Left colon (tissue), 2 donors: Measurements from ENCODE around the gene PHLDB2. TPM values are rescaled to one million over a fixed set of nuclear protein-coding genes. Genes with fewer than 3 reads are reported as not detected.
"Not testable (repeated sequence)": the region's sequence is repeated elsewhere in the genome, so short reads cannot be mapped to it uniquely, and the experiment has no call there.

Experiments used
- ATAC-seq: fragments of 200-7000 bp; cut with Tn5 transposase; one replicate; pipeline ENCODE4 v1.9.1; 2020; ENCODE audit warnings: mild to moderate bottlenecking, moderate library complexity
- DNase-seq, 2 donors: peaks; one replicate each; pipeline ENCODE4 v3.0.0-alpha.2; 2020
- intact Hi-C, 2 donors: fragments of 100-400 bp; cut with DNase I in 1 of 2; cut with micrococcal nuclease in 1 of 2; formaldehyde crosslinking; loops; one replicate each; pipeline versions ENCODE4 v1.11.2 to v1.14.0; 2022; cut with DNase I, micrococcal nuclease
- long read RNA-seq: library from polyadenylated mRNA; unstranded; transcript quantifications from one replicate; pipeline ENCODE4 v2.0.0, GENCODE V29; 2021
- total RNA-seq, 2 donors: library from RNA; stranded (reverse); fragmentation: NEBNext Ultra II Directional; extraction: Animal tissue kit (Norgen Biotek cat#: 25700); gene quantifications; one replicate each; pipeline ENCODE4 v1.2.1, GENCODE V29; 2021
- donor health status: DM: no; HTN: no; CAD: no.
- donor health status: DM: yes; HTN: yes; CAD: no.

PHLDB2 gene
- total RNA-seq = 10 to 100 TPM in 1 of 2 donors, 1 to 10 TPM in 1; 8.3 to 28.7 TPM
- long read RNA-seq, partial matches to known transcripts = 2 of 3 reads
- long read RNA-seq, other reads (novel, unspliced or antisense) = 1 of 3 reads

GRCh38 chr3:111859061-111859973 is at the start of gene PHLDB2:
Gene PHLDB2, plus strand, starts transcription at chr3:111859265. Its CDS starts 24,813 bp downstream, at chr3:111884078.
- intact Hi-C loops = no loop called here
- DNase-seq (peak; percentile 51 to 66), ATAC-seq (peak; percentile 72)

- intact Hi-C loops = no loop called here
- no peak for DNase-seq
- no peak for ATAC-seq
These were observed 48.2 kb upstream of the PHLDB2 start for GRCh38 chr3:111810909-111811308.

GRCh38 chr3:111811811-111812210 is 47.3 kb upstream of the PHLDB2 start:
- ATAC-seq (no peak), DNase-seq (no peak)
- intact Hi-C loops = no loop called here

- intact Hi-C loops = no loop called here
- DNase-seq (no peak), ATAC-seq (no peak)
These were observed 46.4 kb upstream of the PHLDB2 start for GRCh38 chr3:111812701-111813100.

GRCh38 chr3:111813441-111813840 is 45.6 kb upstream of the PHLDB2 start:
- intact Hi-C loops = no loop called here

GRCh38 chr3:111813979-111814378 is 45.1 kb upstream of the PHLDB2 start:
- ATAC-seq = no peak
- intact Hi-C loops = no loop called here
- DNase-seq = no peak

More at GRCh38 chr3:111813441-111813840, 45.6 kb upstream of the PHLDB2 start:
- DNase-seq (no peak), ATAC-seq (no peak)

- ATAC-seq, intact Hi-C loops, DNase-seq: not testable (repeated sequence)
These were observed 42.3 kb upstream of the PHLDB2 start for GRCh38 chr3:111816771-111817170.

GRCh38 chr3:111819927-111820326 is 39.1 kb upstream of the PHLDB2 start:
- DNase-seq = no peak
- intact Hi-C loops = no loop called here
- no peak for ATAC-seq

GRCh38 chr3:111820651-111821050 is 38.4 kb upstream of the PHLDB2 start:
- no peak for DNase-seq
- ATAC-seq = no peak
- intact Hi-C loops = no loop called here

- DNase-seq (no peak), ATAC-seq (no peak)
- intact Hi-C loops = no loop called here
These were observed 37.2 kb upstream of the PHLDB2 start for GRCh38 chr3:111821891-111822290.

- intact Hi-C loops = no loop called here
- no peak for ATAC-seq
These were observed 36.3 kb upstream of the PHLDB2 start for GRCh38 chr3:111822804-111823203.

GRCh38 chr3:111823341-111823855 is 35.7 kb upstream of the PHLDB2 start:
- DNase-seq (no peak), ATAC-seq (no peak)
- intact Hi-C loops = no loop called here

More at GRCh38 chr3:111822804-111823203, 36.3 kb upstream of the PHLDB2 start:
- DNase-seq = no peak

GRCh38 chr3:111824351-111824750 is 34.7 kb upstream of the PHLDB2 start:
- intact Hi-C loops = no loop called here
- no peak for ATAC-seq
- no peak for DNase-seq

GRCh38 chr3:111827871-111828270 is 31.2 kb upstream of the PHLDB2 start:
- DNase-seq (no peak), ATAC-seq (no peak)
- intact Hi-C loops = no loop called here

GRCh38 chr3:111828530-111828929 is 30.5 kb upstream of the PHLDB2 start:
- DNase-seq = no peak
- no peak for ATAC-seq
- intact Hi-C loops = no loop called here

GRCh38 chr3:111829023-111829422 is 30.0 kb upstream of the PHLDB2 start:
- intact Hi-C loops = no loop called here
- DNase-seq = no peak
- no peak for ATAC-seq

- ATAC-seq (no peak), DNase-seq (no peak)
- intact Hi-C loops = no loop called here
These were observed 27.2 kb upstream of the PHLDB2 start for GRCh38 chr3:111831840-111832239.

GRCh38 chr3:111837112-111837511 is 22.0 kb upstream of the PHLDB2 start:
- DNase-seq = no peak
- ATAC-seq = no peak
- intact Hi-C loops = no loop called here

GRCh38 chr3:111838133-111838532 is 20.9 kb upstream of the PHLDB2 start:
- DNase-seq (no peak), ATAC-seq (no peak)
- intact Hi-C loops = no loop called here

- DNase-seq (no peak), ATAC-seq (no peak)
- intact Hi-C loops = no loop called here
These were observed 13.0 kb upstream of the PHLDB2 start for GRCh38 chr3:111846039-111846438.
